Liver (tissue), 9 donors: ENCODE data around the gene ATP7B. TPM values are rescaled to one million over a fixed set of nuclear protein-coding genes. Genes with fewer than 3 reads are reported as not detected.

Experiments
- DNase-seq: peaks from one replicate; pipeline ENCODE4 v3.0.0-alpha.2; 2017; ENCODE audit warnings: low spot score
- H3K27ac ChIP-seq, 2 donors: one replicate each; pipeline ENCODE4 v1.7.0; 2013; ENCODE audit warnings: inconsistent platforms in 2 of 2, low read length in 2 of 2, control low read depth in 1 of 2, low read depth in 1 of 2, mild to moderate bottlenecking in 1 of 2
- H3K27me3 ChIP-seq, 4 donors: one replicate each; pipeline versions ENCODE4 v1.6.1 to v1.7.0; 2013; ENCODE audit warnings: low read length in 3 of 4, inconsistent platforms in 1 of 4, mild to moderate bottlenecking in 1 of 4, moderate library complexity in 1 of 4; ENCODE audit not compliant: control insufficient read depth in 4 of 4, insufficient read depth in 4 of 4
- H3K36me3 ChIP-seq, 4 donors: one replicate each; pipeline versions ENCODE4 v1.6.1 to v1.7.0; 2013; ENCODE audit warnings: low read length in 3 of 4, mild to moderate bottlenecking in 3 of 4, low read depth in 1 of 4, moderate library complexity in 1 of 4; ENCODE audit not compliant: control insufficient read depth in 4 of 4, insufficient read depth in 3 of 4
- H3K4me1 ChIP-seq, 4 donors: one replicate each; pipeline versions ENCODE4 v1.6.1 to v1.7.0; 2013; ENCODE audit warnings: low read length in 3 of 4, mild to moderate bottlenecking in 3 of 4, moderate library complexity in 1 of 4; ENCODE audit not compliant: control insufficient read depth in 4 of 4, insufficient read depth in 4 of 4
- H3K4me3 ChIP-seq, 3 donors: one replicate each; pipeline versions ENCODE4 v1.6.1 to v1.7.0; 2013; ENCODE audit warnings: low read length in 3 of 3, control low read depth in 1 of 3, low read depth in 1 of 3, mild to moderate bottlenecking in 1 of 3
- H3K9ac ChIP-seq, 2 donors: one replicate each; pipeline ENCODE4 v1.7.0; 2013; ENCODE audit warnings: low read length in 2 of 2, mild to moderate bottlenecking in 2 of 2, moderate library complexity in 2 of 2, control low read depth in 1 of 2, low read depth in 1 of 2
- H3K9me3 ChIP-seq, 4 donors: one replicate each; pipeline versions ENCODE4 v1.6.1 to v1.7.0; 2013; ENCODE audit warnings: low read length in 3 of 4; ENCODE audit not compliant: control insufficient read depth in 4 of 4
- ATF3 ChIP-seq: IDR thresholded peaks from 2 replicates; pipeline ENCODE4 v1.6.1; 2016; ENCODE audit warnings: antibody characterized with exemption
- CTCF ChIP-seq: fragments of 150-350 bp; IDR thresholded peaks from 2 replicates; pipeline ENCODE4 v1.5.1; 2017; ENCODE audit warnings: improper control_type of control experiment, low read depth, low read length; ENCODE audit not compliant: missing input control
- EGR1 ChIP-seq, 2 donors: IDR thresholded peaks; 2 replicates each; pipeline ENCODE4 v1.6.1; 2016 to 2018; ENCODE audit warnings: antibody characterized with exemption in 2 of 2, low read depth in 2 of 2
- FOXA1 ChIP-seq: IDR thresholded peaks from 2 replicates; pipeline ENCODE4 v1.6.1; 2016; ENCODE audit warnings: antibody characterized with exemption
- FOXA2 ChIP-seq: IDR thresholded peaks from 2 replicates; pipeline ENCODE4 v1.6.1; 2016; ENCODE audit warnings: antibody characterized with exemption
- GABPA ChIP-seq, 2 donors: IDR thresholded peaks in 1 of 2; conservative IDR thresholded peaks in 1 of 2; 2 replicates each; pipeline ENCODE4 v1.6.1; 2016; ENCODE audit warnings: antibody characterized with exemption in 2 of 2, mild to moderate bottlenecking in 1 of 2, moderate library complexity in 1 of 2
- HNF4A ChIP-seq, 2 donors: conservative IDR thresholded peaks; 2 replicates each; pipeline ENCODE4 v1.6.1; 2016; ENCODE audit warnings: antibody characterized with exemption in 2 of 2, mild to moderate bottlenecking in 2 of 2
- HNF4G ChIP-seq: IDR thresholded peaks from 2 replicates; pipeline ENCODE4 v1.6.1; 2016; ENCODE audit warnings: antibody characterized with exemption
- JUND ChIP-seq, 2 donors: IDR thresholded peaks; 2 replicates each; pipeline ENCODE4 v1.6.1; 2016; ENCODE audit warnings: antibody characterized with exemption in 2 of 2
- MAX ChIP-seq: IDR thresholded peaks from 2 replicates; pipeline ENCODE4 v1.6.1; 2016; ENCODE audit warnings: antibody characterized with exemption
- NR2F2 ChIP-seq: IDR thresholded peaks from 2 replicates; pipeline ENCODE4 v1.6.1; 2016; ENCODE audit warnings: antibody characterized with exemption
- RAD21 ChIP-seq, 2 donors: IDR thresholded peaks; 2 replicates each; pipeline ENCODE4 v1.6.1; 2016; ENCODE audit warnings: antibody characterized with exemption in 2 of 2, mild to moderate bottlenecking in 2 of 2
- REST ChIP-seq: IDR thresholded peaks from 2 replicates; pipeline ENCODE4 v1.6.1; 2016; ENCODE audit warnings: antibody characterized with exemption, mild to moderate bottlenecking
- RXRA ChIP-seq, 2 donors: IDR thresholded peaks; 2 replicates each; pipeline ENCODE4 v1.6.1; 2017 to 2018; ENCODE audit warnings: antibody characterized with exemption in 2 of 2, mild to moderate bottlenecking in 1 of 2
- SP1 ChIP-seq: IDR thresholded peaks from 2 replicates; pipeline ENCODE4 v1.6.1; 2018; ENCODE audit warnings: antibody characterized with exemption, mild to moderate bottlenecking
- TAF1 ChIP-seq: conservative IDR thresholded peaks from 2 replicates; pipeline ENCODE4 v1.6.1; 2016; ENCODE audit warnings: antibody characterized with exemption, mild to moderate bottlenecking
- YY1 ChIP-seq: IDR thresholded peaks from 2 replicates; pipeline ENCODE4 v1.6.1; 2016; ENCODE audit warnings: antibody characterized with exemption, mild to moderate bottlenecking
- ZBTB33 ChIP-seq: IDR thresholded peaks from 2 replicates; pipeline ENCODE4 v1.6.1; 2016; ENCODE audit warnings: antibody characterized with exemption
- WGBS: extraction: QIAGEN DNeasy Blood & Tissue Kit; methylation state at CpG from one replicate; pipeline ENCODE4 v1.1.7; 2013; 5-methylcytosine and 5-hydroxymethylcytosine counted together
- polyA plus RNA-seq, 2 donors: library from polyadenylated mRNA; stranded (reverse) in 1 of 2; unstranded in 1 of 2; fragments of 200-250 nt in 1 of 2; fragments of >200 nt in 1 of 2; fragmentation: Nextera tagmentation in 1 of 2; extraction: Ambion mirVana in 1 of 2; gene quantifications; one replicate each; pipeline versions ENCODE4 v1.2.1 to v1.2.3, GENCODE V29; 2013 to 2015
- total RNA-seq, 2 donors: library from RNA; depleted of rRNA; stranded (reverse); fragments of >200 nt; gene quantifications; one replicate each; pipeline ENCODE4 v1.2.3, GENCODE V29; 2014
- donor health status: healthy.
- donor health status: healthy.
- donor health status: healthy.
- donor health status: healthy.
- donor health status: healthy.

ATP7B gene
- total and polyA plus RNA-seq, 4 donors = 8.0 to 37.7 (median 22.1) TPM

- Histone ChIP-seq H3K4me1 (no peaks in the 10 kb centered on the region), H3K27ac (no peak overlapping the region), H3K36me3 (peaks cover 0 to 6% (median 6%) of the 10 kb centered on the region in 4 donors), H3K9me3 (no peaks in the 10 kb centered on the region), H3K27me3 (no peaks in the 10 kb centered on the region), H3K9ac (no peak overlapping the region), H3K4me3 (no peak overlapping the region)
- DNase-seq = no peak
- TF ChIP-seq MAX (no peak), TAF1 (no peak), CTCF (no peak), GABPA (IDR thresholded peaks at IDR 0.05 in 1 of 2, conservative IDR thresholded peaks at IDR 0.05 in 1 of 2) (no peak), YY1 (no peak), RAD21 (IDR thresholded peaks at IDR 0.05) (no peak), EGR1 (IDR thresholded peaks at IDR 0.05; ENCODE audit: low read depth in 2 of 2) (no peak), REST (no peak), RXRA (IDR thresholded peaks at IDR 0.05) (no peak), JUND (IDR thresholded peaks at IDR 0.05) (no peak), HNF4G (no peak), HNF4A (conservative IDR thresholded peaks at IDR 0.05) (no peak), ATF3 (no peak), FOXA2 (no peak), FOXA1 (no peak), ZBTB33 (no peak), SP1 (no peak), NR2F2 (no peak)
- WGBS = 88% methylated on average over 11 of the region's 11 CpGs
Observed at GRCh38 chr13:51912511-51913225, 98.6 kb downstream of the ATP7B start.
